GM12865 (cell line): ENCODE results near the gene SLC38A11.
"Not testable (repeated sequence)": the region's sequence is repeated elsewhere in the genome, so short reads cannot be mapped to it uniquely, and the experiment has no call there.

ENCODE experiments used
- DNase-seq: peaks from one replicate; pipeline ENCODE4 v3.0.0; 2010; ENCODE audit warnings: low read depth
- H3K4me3 ChIP-seq: 2 replicates; pipeline ENCODE4 v1.5.1; 2011; ENCODE audit warnings: mild to moderate bottlenecking, low read depth, low read length, control low read depth
- TF ChIP-seq, protein P1 (sequence below): IDR thresholded peaks from 2 replicates; pipeline ENCODE4 v1.5.1; 2011; ENCODE audit warnings: low read length, control low read depth, low read depth, inconsistent platforms; ENCODE audit not compliant: insufficient read depth; ENCODE audit errors: missing control alignments

Gene SLC38A11

DNA sequence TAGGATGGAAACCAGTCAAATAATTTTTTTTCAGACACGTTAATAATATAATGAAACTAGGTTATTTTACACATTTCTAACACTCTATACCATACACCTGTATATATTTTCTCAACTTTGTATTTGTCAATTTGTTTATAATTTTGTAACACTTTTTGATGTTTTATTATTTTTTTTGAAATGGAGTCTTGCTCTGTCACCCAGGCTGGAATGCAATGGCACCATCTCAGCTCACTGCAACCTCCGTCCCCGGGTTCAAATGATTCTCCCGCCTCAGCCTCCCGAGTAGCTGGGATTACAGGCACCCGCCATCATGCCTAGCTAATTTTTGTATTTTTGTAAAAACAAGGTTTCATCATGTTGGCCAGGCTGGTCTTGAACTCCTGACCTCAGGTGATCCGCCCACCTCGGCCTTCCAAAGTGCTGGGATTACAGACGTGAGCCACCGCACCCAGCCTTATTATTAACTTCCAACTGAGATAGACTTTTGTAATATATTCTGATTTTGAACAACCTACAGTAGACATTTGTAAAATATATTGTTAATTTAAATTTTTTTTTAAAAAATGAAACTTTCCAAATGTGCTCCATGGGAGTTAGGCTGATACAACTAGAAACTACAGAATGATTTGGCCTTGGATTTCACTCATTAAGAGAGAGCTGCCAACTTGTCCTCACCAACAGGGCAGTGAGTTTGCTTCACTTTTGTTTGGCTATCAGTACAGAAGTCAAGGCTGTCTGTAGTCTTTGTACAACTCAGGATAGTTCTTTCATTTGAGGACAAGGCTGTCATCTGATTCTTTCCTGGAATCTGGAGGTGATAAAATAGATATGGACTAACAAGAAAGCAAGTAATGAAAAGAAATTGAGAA is 79.8 kb downstream of the SLC38A11 start:
- DNase-seq = no peak
- TF ChIP-seq, protein P1, sequence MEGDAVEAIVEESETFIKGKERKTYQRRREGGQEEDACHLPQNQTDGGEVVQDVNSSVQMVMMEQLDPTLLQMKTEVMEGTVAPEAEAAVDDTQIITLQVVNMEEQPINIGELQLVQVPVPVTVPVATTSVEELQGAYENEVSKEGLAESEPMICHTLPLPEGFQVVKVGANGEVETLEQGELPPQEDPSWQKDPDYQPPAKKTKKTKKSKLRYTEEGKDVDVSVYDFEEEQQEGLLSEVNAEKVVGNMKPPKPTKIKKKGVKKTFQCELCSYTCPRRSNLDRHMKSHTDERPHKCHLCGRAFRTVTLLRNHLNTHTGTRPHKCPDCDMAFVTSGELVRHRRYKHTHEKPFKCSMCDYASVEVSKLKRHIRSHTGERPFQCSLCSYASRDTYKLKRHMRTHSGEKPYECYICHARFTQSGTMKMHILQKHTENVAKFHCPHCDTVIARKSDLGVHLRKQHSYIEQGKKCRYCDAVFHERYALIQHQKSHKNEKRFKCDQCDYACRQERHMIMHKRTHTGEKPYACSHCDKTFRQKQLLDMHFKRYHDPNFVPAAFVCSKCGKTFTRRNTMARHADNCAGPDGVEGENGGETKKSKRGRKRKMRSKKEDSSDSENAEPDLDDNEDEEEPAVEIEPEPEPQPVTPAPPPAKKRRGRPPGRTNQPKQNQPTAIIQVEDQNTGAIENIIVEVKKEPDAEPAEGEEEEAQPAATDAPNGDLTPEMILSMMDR = no peak
- no peak overlapping the region for H3K4me3 ChIP-seq

DNA sequence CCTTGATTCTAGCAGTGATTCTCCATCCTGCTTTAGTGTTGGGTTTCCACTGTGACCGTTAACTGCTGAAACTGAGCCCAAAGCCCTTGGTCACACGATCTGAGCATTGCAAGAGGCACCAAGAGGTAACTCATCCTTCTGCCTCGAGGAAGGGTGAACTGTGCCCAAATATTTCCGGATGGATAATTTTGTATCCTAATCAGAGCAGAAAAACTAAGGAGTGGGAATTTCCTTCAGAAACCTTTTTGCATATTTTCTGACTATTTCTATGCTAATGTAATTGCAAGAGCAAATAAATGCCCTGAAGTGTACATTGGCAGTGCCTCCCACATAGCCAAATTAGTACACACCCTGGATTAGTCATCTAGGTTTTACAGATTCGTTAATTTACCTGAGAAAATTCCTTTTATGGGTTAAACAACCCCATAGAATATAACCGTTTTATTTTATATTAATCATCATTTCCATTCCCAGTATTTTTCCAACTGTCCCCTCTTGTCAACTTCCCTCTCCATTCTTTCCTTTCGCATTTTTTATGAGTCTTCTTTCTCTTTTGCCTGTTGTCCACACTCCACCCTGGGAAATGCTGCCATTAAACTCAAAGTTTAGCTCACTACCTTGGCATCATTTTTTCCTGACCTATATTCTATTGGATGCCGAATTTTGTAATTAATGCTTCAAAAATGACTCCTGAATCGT is 82.0 kb downstream of the SLC38A11 start:
- TF ChIP-seq, protein P1 = no peak
- DNase-seq = no peak
- H3K4me3 ChIP-seq = no peak overlapping the region

GRCh38 chr2:164871404-164871803 is 83.9 kb downstream of the SLC38A11 start:
- no peak overlapping the region for H3K4me3 ChIP-seq
- DNase-seq = no peak
- TF ChIP-seq, protein P1 = no peak

GRCh38 chr2:164869420-164869772 is 85.9 kb downstream of the SLC38A11 start:
- DNase-seq = no peak
- TF ChIP-seq, protein P1 = no peak
- no peak overlapping the region for H3K4me3 ChIP-seq

- H3K4me3 ChIP-seq = no peak overlapping the region
- TF ChIP-seq, protein P1 = no peak
- no peak for DNase-seq
These were observed 86.5 kb downstream of the SLC38A11 start for GRCh38 chr2:164868563-164869419.

DNA sequence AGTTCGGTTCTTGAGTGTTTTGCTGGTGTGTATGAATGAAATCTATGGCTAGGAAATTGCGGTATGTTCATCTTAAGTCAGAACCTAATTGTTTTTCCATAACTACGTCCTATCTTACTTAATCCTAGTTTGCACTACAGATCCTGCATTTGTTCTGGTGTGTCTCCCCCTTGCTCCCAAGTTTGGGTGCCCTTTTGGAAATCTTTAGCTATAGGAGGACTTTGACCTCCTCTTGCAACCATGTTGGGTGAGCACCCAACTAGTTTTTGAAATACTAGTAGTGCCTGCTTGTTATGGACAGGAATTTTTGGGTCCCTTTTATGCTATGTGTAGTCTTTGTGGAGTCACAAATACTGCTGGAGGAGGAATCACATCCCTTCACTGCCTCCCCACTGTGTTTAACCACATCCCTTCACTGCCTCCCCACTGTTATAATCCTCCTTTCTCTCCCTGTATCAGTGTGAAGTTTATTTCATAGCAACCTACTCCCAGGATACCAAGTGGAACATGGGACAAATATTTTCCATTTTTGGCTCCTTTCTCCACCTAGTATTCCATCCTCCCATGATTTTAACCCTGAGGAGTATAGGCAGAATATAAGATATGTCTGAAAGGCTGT is 87.4 kb downstream of the SLC38A11 start:
- TF ChIP-seq, protein P1 = no peak
- H3K4me3 ChIP-seq = no peak overlapping the region
- no peak for DNase-seq

DNA sequence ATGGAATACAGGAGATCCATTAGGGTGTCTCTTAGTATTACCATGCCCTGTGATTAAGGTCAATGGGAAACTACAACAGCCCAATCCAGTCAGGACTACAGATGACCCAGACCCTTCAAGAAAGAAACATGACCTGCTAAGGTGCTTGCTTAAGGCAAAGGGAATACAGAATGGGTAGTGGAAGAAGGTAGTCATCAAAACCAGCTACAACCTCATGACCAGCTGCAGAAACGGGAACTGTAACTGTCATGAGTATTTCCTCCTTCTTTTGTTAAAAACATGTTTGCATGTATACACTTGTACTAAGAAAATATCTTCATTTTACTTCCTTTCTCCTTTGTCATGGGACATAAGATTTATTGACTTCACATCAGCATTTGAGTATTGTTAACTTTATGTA is 88.9 kb downstream of the SLC38A11 start:
- not testable (repeated sequence) for H3K4me3 ChIP-seq, DNase-seq
